Measurements from ENCODE around the gene CCDC180.
"Not testable (repeated sequence)": the region's sequence is repeated elsewhere in the genome, so short reads cannot be mapped to it uniquely, and the experiment has no call there.

The CCDC180 gene

DNA sequence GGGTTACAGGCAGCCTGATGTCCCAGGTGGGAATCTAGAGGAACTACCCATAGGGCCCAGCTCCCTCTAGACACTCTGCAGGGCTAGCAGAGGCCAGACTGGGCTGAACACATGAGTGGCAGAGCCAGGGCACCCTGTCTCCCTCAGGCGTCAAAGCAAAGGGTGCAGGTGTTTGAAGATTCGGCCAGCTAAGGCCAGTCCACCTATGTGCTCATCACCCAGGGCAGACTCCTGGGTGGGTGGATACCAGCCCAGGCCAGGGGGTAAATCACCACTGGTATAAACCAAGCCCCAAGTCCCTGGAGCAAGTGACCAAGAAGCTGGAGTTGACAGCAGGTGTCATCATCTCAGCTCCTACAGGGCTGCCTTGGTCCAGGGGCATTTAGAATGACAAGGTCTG lies 3.4 kb downstream of the CCDC180 start:
- DNase-seq (ENCODE audit: low read depth in 2 of 3, low spot score in 1 of 3) = no peak

DNA sequence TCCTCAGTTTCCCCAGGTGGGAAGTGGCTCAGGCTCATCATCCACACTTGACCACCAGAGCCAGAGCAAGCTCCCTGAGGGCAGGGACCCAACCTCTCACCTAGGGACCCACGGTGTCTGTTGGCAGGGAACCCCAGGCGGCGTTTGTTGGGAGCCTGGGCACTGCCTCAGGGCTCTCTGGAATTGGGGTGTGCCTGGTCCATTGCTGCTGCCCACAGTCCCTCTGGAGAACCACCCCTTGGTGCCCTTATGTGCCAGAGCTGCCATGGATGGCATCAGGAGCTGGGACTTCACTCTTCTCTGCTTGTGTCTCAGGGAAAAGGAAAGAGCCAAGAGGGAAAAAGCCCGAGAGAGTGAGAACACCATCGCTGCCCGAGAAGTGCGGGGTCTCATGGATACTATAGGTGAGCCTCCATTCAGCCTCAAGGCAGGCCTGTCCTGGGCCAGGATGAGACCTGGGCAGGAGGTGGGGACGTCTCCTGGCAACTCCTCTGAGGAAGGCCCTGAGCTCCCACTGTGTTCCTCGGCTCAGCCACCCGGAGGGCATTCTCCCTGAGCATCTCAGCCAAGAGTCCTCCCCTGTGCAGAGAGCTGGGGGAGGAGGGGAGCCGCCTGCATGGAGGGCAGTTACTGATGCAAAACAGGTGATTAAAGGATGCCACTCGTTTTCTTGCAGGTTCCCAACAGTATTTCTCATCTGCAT lies 4.5 kb downstream of the CCDC180 start:
- DNase-seq (ENCODE audit: low read depth in 2 of 3, low spot score in 1 of 3) = no peak

DNA sequence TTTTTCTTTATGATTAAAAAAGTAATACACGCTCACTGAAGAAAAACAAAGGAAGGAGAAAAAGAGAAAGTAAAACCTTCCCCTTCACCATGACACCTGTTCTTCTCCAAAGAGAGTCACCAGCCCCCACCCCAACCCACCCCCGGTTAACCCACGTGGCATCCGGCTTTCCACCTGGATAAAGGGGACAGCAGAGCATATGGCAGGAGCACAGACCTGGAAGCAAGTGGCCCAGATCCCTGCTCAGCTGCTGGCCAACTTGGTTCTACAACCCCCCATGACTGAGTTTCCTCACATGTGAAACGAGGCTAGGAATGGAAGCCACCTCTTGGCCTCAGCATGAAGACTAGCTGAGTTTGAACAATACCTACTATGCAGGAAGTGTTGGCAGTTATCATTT lies 5.1 kb downstream of the CCDC180 start:
- no peak for DNase-seq (ENCODE audit: low read depth in 2 of 3, low spot score in 1 of 3)

DNA sequence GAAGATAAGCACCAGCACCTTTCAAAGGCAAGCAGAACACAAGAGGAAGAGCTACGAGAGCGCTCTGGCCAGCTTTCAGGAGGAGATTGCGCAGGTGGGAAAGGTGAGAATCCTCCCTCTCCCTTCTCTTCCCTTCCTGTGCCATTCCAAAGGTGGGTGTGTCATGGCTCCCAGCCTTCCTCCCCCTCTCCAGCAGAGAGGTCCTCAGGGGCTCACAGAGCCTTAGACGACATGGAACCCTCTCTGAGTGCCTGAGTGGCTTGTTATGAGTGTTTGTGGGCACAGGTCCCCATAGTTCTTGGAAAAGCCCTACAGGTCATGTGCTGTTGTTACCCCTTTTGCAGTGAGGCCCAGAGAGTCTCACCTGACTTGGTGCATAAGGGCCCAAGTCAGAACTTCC lies 5.8 kb downstream of the CCDC180 start:
- no peak for DNase-seq (ENCODE audit: low read depth in 2 of 3, low spot score in 1 of 3)

DNA sequence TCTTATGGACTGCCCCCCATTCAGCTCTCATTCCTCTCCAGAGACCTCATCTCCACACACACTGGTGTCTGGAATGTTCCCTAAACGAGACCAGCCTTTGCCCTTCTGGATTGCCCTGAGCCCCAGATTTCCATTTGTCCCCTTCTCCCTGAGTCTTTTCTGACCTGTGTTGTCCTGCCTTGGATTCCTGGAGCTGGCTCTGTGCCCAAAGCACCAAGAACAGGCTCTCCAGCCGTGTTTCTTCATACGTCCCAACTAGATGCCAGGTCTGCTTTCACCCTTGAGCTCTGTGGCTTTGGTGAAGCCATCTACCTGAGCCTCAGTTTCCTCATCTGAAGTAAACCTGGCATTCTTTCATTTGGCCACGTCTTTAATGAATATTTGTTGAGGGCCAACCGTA lies 6.3 kb downstream of the CCDC180 start:
- DNase-seq (ENCODE audit: low read depth in 2 of 3, low spot score in 1 of 3) = no peak

DNA sequence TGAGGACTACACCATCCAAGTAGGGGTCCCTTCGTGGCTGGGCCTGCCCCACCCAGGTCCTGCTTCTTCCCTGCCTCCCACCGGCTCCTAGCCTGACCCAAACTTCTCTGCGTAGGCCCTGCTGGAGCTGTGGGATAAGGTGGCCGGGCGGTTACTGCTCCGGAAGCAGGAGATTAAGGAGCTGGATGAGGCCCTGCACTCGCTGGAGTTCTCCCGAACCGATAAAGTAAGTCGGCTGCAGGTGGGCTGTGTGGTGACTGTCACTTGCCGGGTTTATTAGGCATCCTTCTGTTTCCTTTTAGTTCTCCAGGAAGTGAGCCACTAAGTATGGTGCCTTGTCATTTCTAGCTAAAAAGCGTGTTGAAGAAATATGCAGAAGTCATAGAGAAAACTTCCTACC lies 7.0 kb downstream of the CCDC180 start:
- no peak for DNase-seq (ENCODE audit: low read depth in 2 of 3, low spot score in 1 of 3)

DNA sequence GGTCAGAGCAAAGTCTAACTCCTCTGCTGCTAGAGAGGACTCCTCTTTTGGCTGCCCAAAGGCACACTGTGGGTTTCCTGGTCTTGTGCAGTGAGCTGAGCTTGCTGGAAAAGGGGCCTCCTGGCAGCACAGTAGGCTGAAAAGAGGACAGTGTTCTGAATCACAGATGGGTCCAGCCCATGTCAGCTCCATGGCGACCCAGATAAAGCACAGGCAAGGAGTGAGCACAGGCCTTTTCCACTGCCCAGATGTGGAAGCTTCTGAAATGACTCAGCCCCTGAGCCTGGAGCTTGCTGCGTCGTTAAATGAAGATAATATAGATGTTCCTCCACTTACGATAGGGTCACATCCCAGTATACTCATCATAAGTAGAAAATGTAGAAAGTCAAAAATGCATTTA lies 8.1 kb downstream of the CCDC180 start:
- no peak for DNase-seq (ENCODE audit: low read depth in 2 of 3, low spot score in 1 of 3)

DNA sequence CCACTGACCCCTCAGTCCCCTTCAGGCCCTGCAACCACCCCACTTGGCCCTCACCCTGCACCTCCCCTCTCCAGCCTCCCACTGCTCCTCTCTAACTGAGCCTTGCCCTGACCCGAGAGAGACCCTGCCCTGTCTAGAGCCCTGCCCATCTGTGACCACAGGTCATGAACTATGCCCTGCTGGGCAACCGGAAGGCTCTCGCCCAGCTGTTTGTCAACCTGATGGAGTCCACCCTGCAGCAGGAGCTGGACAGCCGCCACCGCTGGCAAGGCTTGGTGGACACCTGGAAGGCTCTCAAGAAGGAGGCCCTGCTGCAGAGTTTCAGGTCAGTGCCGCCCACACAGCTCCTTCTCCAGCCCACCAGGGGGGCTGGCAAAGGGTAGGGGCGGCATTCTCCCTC lies 9.4 kb downstream of the CCDC180 start:
- no peak for DNase-seq (ENCODE audit: low read depth in 2 of 3, low spot score in 1 of 3)

DNA sequence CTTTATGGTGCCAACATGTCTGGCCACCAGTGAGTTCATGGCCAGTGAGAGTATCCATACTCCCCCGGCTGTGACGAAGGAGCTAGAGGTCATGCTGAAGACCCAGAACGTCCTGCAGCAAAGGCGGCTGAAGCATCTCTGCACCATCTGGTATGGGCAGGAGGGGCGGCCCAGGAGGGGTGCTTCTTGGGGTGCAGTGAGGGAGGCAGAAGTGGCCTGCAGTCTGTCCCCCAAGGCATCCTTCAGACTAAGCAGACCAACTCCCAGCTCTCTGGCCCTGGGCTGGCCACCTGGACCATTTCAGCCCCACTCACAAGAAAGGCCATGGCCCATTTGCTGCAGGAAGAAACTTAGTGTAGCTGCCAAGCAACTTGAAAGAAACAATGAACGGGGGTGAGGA lies 11.0 kb downstream of the CCDC180 start:
- DNase-seq (ENCODE audit: low read depth in 2 of 3, low spot score in 1 of 3) = no peak

DNA sequence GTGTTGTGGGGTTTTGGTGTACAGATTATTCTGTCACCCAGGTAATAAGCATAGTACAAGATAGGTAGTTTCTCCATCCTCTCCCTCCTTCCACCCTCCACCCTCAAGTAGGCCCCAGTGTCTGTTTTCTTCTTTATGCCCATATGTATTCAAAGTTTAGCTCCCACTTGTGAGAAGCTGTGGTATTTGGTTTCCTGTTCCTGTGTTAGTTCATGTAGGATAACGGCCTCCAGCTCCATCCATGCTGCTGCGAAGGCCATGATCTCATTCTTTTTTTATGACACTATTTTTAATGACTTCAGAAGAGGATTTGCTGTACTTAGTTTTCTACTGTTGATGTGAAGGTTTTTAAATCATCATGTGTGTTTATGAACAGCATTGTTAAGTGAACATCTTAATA lies 11.9 kb downstream of the CCDC180 start:
- DNase-seq (ENCODE audit: low read depth in 2 of 3, low spot score in 1 of 3) = no peak

DNA sequence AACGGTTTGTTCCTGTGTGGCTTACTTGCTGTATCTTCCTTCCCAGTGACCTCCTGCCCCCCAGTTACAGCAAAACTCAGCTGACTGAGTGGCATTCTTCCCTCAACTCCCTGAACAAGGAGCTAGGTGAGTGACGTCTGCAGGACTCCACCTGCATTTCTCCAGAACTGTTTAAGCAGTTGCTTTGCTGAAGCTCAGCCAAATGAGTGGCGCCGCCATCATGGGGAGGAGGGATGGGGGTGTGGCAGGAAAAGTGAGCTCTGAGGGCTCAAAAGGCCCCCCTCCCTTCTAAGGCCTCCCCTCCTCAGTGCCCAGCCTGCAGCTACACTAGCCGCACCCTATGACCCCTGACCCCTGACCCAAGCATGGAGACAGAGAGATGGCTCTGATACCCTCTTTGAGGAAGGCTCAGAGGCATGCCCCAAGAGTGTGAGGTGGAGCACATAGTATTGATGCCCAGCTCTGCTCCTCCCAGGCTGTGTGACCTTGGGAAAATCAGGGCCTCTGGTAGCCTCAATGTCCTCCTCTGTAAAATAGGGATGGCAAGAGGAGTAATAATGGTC lies 12.7 kb downstream of the CCDC180 start:
- no peak for DNase-seq (ENCODE audit: low read depth in 2 of 3, low spot score in 1 of 3)

DNA sequence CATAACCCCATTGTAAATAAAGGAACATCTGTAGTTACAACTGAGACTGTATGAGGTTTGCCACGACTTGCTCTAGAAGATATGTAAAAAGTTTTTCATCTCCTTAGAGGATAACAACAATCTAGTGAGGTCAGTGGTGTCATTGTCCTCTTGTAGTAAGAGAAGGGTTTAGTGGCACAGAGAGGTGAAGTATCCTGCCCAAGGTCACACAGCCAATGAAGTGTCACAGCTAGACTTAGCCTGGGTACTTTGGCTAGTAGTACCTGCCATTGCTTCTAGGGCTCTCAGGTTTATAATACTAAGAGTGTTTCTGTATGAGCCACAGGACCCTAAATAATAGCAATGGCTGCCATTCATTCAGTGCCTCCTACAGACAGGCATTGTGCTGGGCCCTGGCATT lies 13.8 kb downstream of the CCDC180 start:
- no peak for DNase-seq (ENCODE audit: low read depth in 2 of 3, low spot score in 1 of 3)

DNA sequence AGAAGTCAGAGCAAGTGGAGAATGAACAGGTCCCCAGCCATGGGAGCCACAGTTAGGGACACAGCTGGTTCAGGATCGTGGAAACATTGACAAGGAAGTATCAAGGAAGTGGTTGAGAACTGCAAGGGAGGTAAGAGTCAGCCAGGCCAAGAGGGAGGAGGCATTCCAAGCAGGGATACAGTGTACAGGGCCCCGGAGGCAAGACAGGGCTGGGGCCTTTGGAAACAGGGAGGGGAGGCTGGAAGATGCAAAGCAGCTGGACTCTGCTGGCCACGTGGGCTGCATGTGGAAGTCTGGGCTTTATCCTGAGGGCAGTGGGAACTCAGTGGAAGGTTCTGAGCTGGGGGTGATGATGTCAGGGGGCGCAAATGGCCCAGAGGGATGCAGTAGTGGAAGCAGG lies 14.2 kb downstream of the CCDC180 start:
- no peak for DNase-seq (ENCODE audit: low read depth in 2 of 3, low spot score in 1 of 3)

DNA sequence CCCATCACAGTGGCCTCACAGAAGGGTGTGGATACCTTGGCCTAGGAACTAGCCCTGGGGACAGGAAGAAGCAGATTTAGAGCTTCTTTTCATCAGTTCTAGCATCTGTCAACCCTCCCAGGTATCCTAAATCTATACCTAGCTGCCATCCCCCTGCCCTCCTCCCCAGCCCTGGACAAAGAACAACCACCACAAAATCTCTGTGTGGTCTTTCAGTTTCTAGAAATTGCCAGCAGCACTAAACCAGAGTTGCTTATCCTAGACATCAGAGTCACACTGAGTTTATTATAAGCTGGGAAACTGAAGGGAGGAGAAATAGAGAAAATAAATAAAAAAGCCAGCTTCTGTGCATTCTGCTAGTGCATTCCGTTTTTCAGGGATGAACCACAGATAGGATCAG lies 14.6 kb downstream of the CCDC180 start:
- no peak for DNase-seq (ENCODE audit: low read depth in 2 of 3, low spot score in 1 of 3)

DNA sequence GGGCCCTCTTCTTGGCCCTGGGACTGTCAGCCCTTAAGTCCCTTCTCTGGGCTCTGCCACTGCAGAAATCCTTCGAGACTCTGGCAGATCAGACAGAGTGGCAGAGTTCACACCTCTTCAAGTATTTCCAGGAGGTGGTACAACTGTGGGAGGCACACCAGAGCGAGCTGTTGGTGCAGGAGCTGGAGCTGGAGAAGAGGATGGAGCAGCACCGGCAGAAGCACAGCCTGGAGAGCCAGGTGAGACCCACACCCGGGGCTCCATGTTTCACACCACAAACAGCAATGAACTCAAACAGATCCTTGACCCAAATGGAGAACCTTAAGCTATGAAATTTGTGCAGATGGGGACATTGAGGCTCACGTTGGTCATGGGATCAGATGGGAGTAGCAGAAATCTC lies 17.5 kb downstream of the CCDC180 start:
- no peak for DNase-seq (ENCODE audit: low read depth in 2 of 3, low spot score in 1 of 3)

DNA sequence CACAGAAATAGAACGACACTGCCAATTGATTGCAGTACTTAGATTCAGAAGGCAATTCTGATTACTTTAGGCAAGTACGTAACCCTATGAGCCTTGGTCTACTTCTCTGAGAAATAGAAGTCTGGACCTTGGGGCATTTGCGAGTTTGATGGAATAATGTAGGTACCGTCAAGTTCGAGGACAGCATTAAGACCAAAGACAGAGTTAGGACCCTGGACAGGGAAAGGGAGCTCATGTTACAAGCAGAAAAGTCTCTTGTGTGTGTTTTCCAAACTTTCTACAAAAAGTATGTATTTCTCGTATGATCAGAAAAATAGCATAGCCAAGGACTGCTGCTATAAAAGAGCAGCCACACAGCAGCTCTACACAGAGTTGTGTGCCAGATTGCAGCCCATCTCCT lies 20.1 kb downstream of the CCDC180 start:
- DNase-seq (ENCODE audit: low read depth in 2 of 3, low spot score in 1 of 3) = no peak

DNA sequence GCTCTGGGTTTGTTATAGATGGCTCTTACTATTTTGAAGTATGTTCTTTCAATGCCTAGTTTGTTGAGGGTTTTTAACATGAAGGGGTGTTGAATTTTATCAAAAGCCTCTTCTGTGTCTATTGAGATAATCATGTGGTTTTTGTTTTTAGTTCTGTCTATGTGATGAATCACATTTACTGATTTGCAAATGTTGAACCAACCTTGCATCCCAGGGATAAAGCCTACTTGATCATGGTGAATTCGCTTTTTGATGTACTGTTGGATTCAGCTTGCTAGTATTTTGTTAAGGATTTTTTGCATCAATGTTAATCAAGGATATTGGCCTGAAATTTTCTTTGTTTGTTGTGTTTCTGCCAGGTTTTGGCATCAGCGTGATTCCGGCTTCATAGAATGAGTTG lies 25.5 kb downstream of the CCDC180 start:
- DNase-seq (ENCODE audit: low read depth in 2 of 3, low spot score in 1 of 3) = no peak

DNA sequence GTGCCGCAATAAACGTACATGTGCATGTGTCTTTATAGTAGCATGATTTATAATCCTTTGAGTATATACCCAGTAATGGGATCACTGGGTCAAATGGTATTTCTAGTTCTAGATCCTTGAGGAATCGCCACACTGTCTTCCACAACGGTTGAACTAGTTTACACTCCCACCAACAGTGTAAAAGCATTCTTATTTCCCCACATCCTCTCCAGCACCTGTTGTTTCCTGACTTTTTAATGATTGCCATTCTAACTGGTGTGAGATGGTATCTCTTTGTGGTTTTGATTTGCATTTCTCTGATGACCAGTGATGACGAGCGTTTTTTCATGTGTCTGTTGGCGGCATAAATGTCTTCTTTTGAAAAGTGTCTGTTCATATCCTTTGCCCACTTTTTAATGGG lies 28.2 kb downstream of the CCDC180 start:
- not testable (repeated sequence) for DNase-seq (ENCODE audit: low read depth in 2 of 3, low spot score in 1 of 3)

DNA sequence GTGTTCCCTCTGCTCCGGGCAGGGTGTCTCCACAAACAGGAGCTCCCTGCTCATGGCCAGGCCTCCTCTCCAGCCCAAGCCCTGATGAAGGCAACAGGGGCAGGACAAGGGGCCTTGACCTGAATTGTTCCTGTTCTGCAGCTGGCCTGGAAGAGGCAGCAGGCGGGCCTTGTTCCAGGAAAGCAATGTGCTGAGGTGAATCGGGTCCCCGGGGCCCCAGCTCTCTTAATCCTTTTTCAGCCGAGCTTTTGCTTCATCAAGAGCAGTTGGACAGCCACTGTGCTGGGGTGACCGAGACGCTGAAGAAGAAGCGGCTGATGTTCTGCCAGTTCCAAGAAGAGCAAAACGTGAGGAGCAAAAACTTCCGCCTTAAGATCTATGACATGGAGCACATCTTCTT lies 41.4 kb downstream of the CCDC180 start:
- DNase-seq (ENCODE audit: low read depth in 2 of 3, low spot score in 1 of 3) = no peak

DNA sequence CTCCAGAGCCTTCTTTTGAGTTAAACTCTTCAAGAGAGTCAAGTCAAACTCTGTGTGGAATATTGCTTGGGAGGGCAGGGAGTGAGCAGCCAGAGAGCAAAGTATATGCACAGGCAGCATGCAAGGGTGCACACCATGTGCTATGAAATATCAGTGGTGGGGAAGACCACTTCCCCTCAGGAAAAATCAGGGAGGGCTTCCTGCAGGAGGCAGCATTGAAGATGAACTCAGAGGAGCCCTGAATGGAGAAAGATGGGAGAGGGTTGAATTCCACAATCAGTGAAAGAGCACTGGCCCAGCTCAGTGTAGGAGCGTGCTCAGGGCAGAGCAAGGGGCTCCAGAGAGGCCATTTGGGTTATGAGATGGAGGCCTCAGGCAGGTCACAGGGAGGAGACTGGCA lies 41.9 kb downstream of the CCDC180 start:
- no peak for DNase-seq (ENCODE audit: low read depth in 2 of 3, low spot score in 1 of 3)

DNA sequence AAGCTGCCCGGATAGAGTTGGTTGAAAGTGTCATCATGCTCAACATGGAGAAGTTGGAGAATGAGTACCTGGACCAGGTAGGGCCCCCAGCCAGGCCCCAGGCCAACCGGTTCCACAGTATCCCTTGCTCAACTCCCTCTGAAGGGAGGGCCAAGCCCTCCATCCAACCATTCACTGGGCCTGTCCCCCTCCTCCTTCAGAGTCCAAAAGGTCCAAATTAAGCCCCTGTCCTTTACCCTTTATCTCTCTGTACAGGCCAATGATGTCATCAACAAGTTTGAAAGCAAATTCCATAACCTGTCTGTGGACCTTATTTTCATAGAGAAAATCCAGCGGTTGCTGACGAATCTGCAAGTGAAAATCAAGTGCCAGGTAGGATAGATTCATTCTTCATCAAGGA lies 47.2 kb downstream of the CCDC180 start:
- DNase-seq (ENCODE audit: low read depth in 2 of 3, low spot score in 1 of 3) = no peak

DNA sequence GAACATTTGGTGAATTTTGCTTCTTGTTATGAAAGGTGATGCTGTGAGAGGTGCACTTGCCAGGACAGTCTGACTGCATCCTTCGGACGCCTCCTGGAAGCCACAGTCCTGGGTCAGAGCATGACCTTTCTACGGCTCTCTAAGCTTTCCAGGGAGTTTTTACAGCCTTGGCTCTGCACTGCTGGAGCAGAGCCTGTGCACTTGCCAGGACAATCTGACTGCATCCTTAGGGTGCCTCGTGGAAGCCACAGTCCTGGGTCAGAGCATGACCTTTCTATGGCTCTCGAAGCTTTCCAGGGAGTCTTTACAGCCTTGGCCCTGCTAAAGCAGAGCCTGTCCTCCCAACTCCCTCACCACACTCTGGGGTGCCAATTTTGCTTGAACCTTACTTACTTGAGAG lies 49.6 kb downstream of the CCDC180 start:
- no peak for DNase-seq (ENCODE audit: low read depth in 2 of 3, low spot score in 1 of 3)

Data from stimulated activated CD4-positive, alpha-beta T cell treated with anti-CD3 and anti-CD28 coated beads, Interleukin-12 subunit alpha, Interleukin-12 subunit beta, amount 100 ng/mL, for 48 hours (primary cell).